Activated naive CD4-positive, alpha-beta T cell treated with Interleukin-2 at 50 U/mL for 16 hours (primary cell): ENCODE results near the gene GARNL3.

Experiments
- DNase-seq: peaks from one replicate; pipeline ENCODE4 v3.0.0-alpha.2; 2020

The GARNL3 gene

DNA sequence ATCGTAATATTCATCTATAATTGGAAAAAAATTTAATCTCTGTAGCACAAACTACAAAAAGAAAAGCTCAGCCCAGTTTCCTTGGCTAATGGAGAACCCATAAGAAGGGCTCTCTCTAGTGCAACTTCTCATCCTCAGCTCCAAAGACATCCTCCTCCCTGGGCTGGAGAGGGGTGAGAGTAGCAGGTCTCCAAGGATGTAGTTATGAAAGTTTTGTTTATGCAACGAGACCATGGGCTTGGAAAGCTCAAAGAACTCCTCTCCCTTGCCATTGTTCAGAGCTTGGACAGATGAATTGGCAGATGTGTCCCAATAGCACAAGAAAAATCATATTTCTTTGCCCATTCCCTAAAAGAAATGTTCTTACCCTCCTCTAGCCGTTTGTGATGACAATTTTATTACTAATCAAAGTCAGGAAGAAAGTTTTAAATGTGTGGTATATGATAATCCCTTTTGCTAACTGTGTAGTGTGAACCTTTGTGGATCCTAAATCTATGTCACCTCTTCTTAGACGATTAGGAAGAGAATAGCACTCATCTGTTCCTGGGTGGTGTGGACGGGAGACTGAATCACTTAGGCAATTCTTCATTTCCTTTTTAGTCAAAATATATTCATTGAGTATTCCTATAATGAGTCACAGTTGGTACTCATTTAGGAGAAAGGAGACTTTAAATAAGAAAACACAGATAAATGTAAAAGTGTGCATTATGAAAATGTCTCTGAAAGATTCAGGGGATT lies 52.2 kb downstream of the GARNL3 start:
- DNase-seq, result no peak

- DNase-seq, result no peak
Observed at GRCh38 chr9:127318651-127319167, 54.1 kb downstream of the GARNL3 start.

- DNase-seq, result no peak
Observed at GRCh38 chr9:127319366-127320114, 55.0 kb downstream of the GARNL3 start.

- DNase-seq, result no peak
Observed at GRCh38 chr9:127320115-127320378, 55.5 kb downstream of the GARNL3 start.

GRCh38 chr9:127323393-127323792 lies 58.8 kb downstream of the GARNL3 start:
- no peak for DNase-seq

DNA sequence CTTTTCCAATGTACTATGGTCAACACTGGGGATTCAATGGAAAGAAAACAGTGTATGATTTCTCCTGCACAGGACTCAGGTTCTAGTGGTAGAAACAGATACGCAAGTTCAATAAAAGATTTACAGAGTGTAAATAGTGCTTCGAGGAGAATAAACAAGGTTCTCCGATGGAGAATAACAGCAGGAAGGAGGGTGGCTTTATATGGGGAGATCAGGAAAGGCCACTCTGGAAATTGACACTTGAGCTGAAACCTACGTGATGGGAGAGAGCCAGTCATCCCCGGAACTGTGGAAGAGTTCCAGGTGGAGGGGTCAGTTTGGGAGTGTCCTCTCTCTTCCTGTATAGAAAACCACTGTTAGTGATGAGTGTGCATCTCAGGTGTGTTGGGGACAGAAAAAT lies 65.9 kb downstream of the GARNL3 start:
- DNase-seq, result no peak

GRCh38 chr9:127333221-127334064 lies 68.9 kb downstream of the GARNL3 start:
- no peak for DNase-seq

DNA sequence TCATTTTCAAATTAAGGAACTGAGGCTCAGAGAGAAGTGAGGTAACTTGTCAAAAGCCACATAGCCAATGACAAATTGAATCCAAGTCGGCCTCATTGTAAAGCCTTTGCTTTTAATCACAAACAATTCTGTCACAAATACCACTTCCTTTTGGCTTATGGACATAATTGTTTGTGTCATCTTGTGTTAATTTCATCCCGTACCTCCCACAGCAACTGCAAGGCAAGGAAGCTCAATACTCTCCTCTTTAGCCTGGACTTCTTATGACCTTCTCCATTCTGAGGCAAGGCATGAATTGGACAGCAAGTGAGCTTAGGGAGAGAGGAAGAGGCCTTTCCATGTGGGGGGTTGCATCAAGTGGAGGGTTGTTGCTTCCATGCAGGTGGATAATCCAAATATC lies 70.2 kb downstream of the GARNL3 start:
- no peak for DNase-seq

DNA sequence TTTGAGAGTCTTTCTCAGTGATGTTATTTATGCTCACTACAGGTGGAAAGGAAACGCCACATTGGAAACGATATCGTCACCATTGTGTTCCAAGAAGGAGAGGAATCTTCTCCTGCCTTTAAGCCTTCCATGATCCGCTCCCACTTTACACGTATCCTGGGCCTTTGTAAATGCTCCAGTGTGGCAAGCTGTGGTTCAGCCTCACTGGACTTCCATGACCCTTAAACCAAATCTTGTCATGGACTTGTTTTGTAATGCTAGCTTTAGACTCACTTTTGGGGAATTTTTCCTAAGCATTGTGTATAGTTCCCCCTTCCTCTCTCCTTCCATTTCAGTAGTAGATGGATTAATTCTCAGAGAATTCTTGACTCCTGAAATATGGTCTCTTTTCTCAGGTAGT lies 71.5 kb downstream of the GARNL3 start:
- DNase-seq, result no peak

DNA sequence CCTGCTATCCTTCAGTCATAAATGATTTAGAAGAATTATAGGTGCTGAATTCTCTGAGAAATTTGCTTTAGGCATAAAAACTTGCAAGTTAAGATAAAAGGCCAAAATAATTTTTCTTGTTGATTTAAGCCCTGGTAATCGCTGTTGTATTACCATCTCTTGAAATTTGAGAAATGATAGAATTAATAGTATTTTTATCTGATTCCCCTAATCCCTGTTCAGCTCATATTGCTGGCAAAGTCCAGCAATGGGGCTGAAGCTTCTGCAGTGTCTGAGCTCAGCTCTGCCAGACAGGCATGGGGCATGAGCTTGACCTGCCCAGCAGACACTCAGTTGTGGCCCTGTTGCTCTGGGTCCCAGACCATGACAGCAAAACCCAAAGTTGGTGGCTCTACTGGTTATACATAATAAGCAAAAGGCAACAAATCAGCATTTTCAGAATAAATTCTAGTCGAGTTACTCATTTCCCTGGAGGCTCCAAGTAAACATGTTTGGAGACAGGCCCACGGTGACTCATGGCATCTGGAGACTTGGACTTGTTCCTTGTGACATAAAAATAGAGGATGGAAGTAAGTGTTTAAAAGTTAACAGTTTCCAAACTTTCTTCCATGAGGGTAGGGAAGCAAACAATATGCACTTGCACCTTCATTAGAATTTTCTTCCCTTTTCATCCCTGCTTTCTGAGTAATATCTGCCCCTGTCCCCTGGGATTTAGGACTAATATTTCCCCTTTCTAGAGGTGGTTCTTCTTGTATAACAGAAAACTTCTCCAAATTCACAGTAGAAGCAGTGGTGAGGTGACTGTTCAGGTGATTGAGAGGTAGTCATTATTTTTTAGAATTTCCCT lies 72.2 kb downstream of the GARNL3 start:
- DNase-seq, result no peak

DNA sequence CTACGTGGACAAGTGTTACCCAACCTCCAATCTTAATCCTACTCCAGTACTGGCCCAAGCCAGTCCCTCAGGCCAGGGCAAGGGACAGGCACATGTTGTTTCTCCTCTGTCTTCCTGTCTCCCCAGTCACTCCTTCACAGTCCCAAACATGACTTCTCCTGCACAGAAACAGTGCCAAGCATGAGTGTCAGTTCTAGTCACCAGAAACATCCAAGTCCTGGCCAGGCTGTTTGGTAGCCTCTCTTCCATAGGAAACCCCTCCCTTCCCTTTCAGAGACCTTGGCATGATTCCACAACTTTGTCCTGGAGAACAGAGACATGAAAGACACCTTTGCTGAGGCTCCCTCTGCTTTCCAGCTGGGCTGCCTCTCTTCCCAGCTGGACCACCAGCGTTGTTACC lies 76.1 kb downstream of the GARNL3 start:
- no peak for DNase-seq

DNA sequence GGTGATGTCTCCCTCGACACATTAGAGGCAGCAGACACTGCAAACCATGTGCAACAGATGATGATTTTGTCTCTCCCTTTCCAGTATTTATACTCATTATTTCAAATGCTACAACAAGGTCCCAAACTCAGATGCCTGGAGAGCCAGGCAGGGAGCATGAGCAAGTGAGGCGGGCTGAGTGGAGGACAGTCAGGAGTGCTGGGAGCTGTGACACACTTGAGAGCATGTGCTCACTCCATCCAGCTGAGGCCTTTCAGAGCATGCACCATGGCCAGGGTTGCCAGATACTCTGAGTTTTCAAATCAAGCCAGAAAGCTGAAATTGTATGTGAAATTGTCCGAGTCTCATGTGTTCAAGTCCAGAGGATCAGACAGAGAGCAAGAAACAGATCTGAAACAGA lies 76.6 kb downstream of the GARNL3 start:
- DNase-seq, result no peak

- no peak for DNase-seq
Observed at GRCh38 chr9:127344368-127345000, 79.9 kb downstream of the GARNL3 start.

GRCh38 chr9:127345566-127345965 lies 81.0 kb downstream of the GARNL3 start:
- DNase-seq, result no peak

- no peak for DNase-seq
Observed at GRCh38 chr9:127346584-127346983, 82.0 kb downstream of the GARNL3 start.

GRCh38 chr9:127347831-127348776 lies 83.5 kb downstream of the GARNL3 start:
- no peak for DNase-seq

DNA sequence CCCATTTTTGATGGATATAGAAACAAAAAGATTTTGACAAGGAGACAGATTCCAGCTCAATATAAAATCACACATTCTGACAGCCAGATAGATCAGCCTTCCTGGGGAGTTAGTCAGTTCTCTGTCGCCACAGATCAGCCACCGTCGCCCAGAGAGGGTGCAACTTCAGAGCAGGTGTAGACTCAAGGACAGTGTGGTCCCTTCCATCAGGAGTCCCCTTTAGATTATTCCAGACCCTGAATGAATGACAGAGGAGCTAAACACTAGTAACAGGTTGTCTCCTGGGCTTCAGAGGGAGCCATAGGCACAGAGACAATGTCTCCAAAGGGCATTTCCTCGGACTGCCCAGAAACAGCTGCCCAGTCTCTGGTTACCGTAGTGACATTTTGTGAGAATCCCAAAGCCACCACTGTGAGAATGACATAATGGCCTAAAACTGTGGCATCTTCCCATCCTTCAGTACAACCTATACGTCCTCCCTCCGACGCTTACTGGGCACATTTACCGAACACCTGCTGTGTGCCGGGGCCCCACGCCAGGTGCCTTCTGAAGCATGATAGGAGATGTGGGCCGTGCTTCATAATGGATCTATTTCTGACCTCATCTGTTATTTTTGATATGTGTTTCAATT lies 85.0 kb downstream of the GARNL3 start:
- DNase-seq, result no peak

- no peak for DNase-seq
Observed at GRCh38 chr9:127351182-127352166, 86.9 kb downstream of the GARNL3 start.

DNA sequence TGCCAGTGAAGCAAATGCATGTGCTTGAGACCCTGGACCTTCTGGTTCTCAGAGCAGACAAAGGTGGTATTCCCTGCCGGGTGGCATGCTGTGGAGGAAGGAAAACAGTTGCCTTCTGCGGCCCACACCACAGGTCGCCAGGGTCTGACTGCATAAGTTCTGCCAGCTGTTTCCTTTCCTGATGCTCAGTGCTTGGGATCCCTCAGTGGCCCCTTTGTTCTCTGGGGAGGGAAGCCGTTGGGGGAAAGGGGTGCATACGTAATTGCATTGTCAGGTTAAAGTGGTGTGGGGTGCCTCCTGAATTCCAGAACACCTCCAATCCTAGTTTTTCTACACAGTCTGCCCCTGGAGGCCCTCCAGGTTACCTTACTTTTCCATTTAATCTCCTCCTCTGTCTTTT lies 89.3 kb downstream of the GARNL3 start:
- no peak for DNase-seq
